Nephron (organoid): Measurements from ENCODE around the gene SLC6A3.
"Not testable (repeated sequence)": the region's sequence is repeated elsewhere in the genome, so short reads cannot be mapped to it uniquely, and the experiment has no call there.

Experiments used
- H3K27ac Mint-ChIP-seq, 3 experiments: 2 replicates each; pipeline ENCODE4 v1.8.0; 2020; ENCODE audit warnings: mixed read lengths in 3 of 3, mild to moderate bottlenecking in 2 of 3, moderate library complexity in 1 of 3
- H3K27me3 Mint-ChIP-seq: 2 replicates; pipeline ENCODE4 v1.8.0; 2021; ENCODE audit warnings: low read depth, mild to moderate bottlenecking, moderate library complexity, mixed read lengths
- H3K36me3 Mint-ChIP-seq: 2 replicates; pipeline ENCODE4 v1.8.0; 2020; ENCODE audit warnings: low read depth, mixed read lengths
- H3K4me1 Mint-ChIP-seq: 2 replicates; pipeline ENCODE4 v1.8.0; 2020; ENCODE audit warnings: mixed read lengths
- H3K4me3 Mint-ChIP-seq, 3 experiments: 2 replicates each; pipeline ENCODE4 v1.8.0; 2020; ENCODE audit warnings: mild to moderate bottlenecking in 3 of 3, mixed read lengths in 3 of 3, moderate library complexity in 2 of 3
- H3K9me3 Mint-ChIP-seq: 2 replicates; pipeline ENCODE4 v1.8.0; 2020; ENCODE audit warnings: mixed read lengths
- TF ChIP-seq, protein P1 (sequence below), 3 experiments: fragments of 200-600 bp; sonication (generic); IDR thresholded peaks; one replicate each; pipeline ENCODE4 v1.5.0; 2021; ENCODE audit warnings: antibody characterized with exemption in 3 of 3; ENCODE audit not compliant: unreplicated experiment in 3 of 3

Gene SLC6A3

DNA sequence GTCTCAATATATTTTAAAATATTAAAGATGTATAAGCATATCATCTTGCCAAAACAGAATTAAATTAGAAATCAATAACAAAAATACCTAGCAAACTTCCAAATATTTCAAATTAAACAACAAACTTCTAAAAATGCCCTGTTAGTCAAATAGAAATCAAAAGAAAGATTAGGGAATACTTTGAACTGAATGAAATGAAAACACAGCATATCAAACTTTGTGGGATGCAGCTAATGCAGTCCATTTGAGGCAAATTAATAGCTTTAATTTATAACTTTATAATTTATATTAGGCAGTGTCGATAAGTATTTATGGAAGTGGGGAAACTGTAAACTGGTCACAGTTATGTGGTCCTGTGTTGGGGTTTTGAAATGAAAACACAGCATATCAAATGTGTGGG is 17.1 kb downstream of the SLC6A3 start:
- no peak overlapping the region for H3K4me3 Mint-ChIP-seq
- no peak overlapping the region for H3K27ac Mint-ChIP-seq
- H3K9me3 Mint-ChIP-seq, result peaks cover 42% of the 10 kb centered on the region
- no peaks in the 10 kb centered on the region for H3K4me1 Mint-ChIP-seq
- TF ChIP-seq, protein P1, sequence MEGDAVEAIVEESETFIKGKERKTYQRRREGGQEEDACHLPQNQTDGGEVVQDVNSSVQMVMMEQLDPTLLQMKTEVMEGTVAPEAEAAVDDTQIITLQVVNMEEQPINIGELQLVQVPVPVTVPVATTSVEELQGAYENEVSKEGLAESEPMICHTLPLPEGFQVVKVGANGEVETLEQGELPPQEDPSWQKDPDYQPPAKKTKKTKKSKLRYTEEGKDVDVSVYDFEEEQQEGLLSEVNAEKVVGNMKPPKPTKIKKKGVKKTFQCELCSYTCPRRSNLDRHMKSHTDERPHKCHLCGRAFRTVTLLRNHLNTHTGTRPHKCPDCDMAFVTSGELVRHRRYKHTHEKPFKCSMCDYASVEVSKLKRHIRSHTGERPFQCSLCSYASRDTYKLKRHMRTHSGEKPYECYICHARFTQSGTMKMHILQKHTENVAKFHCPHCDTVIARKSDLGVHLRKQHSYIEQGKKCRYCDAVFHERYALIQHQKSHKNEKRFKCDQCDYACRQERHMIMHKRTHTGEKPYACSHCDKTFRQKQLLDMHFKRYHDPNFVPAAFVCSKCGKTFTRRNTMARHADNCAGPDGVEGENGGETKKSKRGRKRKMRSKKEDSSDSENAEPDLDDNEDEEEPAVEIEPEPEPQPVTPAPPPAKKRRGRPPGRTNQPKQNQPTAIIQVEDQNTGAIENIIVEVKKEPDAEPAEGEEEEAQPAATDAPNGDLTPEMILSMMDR (IDR thresholded peaks at IDR 0.05; ENCODE audit: unreplicated experiment in 3 of 3), result no peak
- peaks cover 9% of the 10 kb centered on the region for H3K36me3 Mint-ChIP-seq
- H3K27me3 Mint-ChIP-seq, result peaks cover 22% of the 10 kb centered on the region

DNA sequence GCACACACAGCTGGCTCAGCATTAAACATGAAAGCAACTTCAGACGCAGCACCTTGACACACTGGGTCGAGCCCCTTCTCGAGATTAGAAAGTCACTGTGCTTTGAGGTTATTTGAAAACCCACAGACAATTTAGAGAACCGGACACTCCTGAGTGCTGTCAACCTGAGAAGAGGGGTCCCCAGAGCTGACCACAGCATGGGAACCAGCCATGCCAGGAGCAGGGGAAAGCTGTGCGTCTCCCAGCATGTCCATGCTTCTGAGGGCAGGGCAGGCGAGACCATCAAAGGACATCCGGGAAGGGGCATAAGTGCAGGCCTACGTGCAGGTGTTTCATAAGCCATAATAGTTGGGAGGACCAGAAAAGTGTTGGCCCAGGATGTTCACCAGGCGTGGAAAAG is 20.5 kb downstream of the SLC6A3 start:
- peaks cover 19% of the 10 kb centered on the region for H3K27me3 Mint-ChIP-seq
- TF ChIP-seq, protein P1 (IDR thresholded peaks at IDR 0.05; ENCODE audit: unreplicated experiment in 3 of 3), result no peak

DNA sequence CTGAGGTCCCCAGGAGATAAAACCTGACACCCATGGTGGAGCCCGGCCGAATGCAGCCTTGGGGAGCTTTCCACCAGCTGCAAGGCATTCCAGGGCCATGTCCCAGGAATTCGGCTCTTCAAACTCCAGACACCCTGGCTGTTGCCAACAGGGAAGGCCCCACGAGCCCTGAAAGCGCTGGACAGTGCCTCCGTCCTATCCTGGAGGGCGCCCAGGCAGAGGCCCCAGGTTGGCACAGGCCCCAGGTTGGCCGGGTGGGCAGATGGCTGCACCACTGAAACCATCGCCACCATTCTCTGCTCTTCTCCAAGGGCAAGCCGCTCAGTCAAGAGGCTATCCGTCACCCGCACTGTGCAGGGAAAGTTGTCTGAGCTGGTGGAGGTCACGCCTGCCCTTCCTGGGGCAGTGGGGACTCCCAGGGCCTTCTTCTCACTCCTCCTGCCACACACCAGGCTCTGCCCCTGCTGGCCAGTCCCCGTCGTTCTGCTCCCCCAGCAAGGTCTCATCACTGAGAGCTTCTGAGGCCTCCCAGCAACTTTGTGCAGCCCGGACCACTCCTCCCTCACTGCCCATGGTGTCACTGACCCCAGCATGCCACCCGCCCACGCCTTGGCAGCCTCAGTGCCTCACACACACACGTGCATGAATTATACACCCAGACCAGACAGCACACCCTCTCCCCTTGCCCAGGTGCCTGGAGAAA is 21.2 kb downstream of the SLC6A3 start:
- H3K4me1 Mint-ChIP-seq, result peaks cover 10% of the 10 kb centered on the region
- peaks cover 18% of the 10 kb centered on the region for H3K27me3 Mint-ChIP-seq
- TF ChIP-seq, protein P1 (IDR thresholded peaks at IDR 0.05; ENCODE audit: unreplicated experiment in 3 of 3), result no peak
- peaks cover 6% of the 10 kb centered on the region for H3K36me3 Mint-ChIP-seq
- peaks cover 24% of the 10 kb centered on the region for H3K9me3 Mint-ChIP-seq
- H3K27ac Mint-ChIP-seq, result no peak overlapping the region
- H3K4me3 Mint-ChIP-seq, result no peak overlapping the region

More for the DNA sequence above, 20.5 kb downstream of the SLC6A3 start:
- Mint-ChIP-seq H3K27ac (no peak overlapping the region), H3K4me1 (peaks cover 10% of the 10 kb centered on the region), H3K9me3 (peaks cover 30% of the 10 kb centered on the region), H3K4me3 (no peak overlapping the region), H3K36me3 (peaks cover 9% of the 10 kb centered on the region)

DNA sequence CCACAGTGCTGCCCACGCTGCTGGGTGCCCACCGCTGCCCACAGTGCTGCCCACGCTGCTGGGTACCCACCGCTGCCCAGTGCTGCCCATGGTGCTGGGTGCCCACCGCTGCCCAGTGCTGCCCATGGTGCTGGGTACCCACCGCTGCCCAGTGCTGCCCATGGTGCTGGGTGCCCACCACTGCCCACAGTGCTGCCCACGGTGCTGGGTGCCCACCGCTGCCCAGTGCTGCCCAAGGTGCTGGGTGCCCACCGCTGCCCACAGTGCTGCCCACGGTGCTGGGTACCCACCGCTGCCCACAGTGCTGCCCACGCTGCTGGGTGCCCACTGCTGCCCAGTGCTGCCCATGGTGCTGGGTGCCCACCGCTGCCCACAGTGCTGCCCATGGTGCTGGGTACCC is 22.7 kb downstream of the SLC6A3 start:
- H3K27ac Mint-ChIP-seq, H3K4me3 Mint-ChIP-seq, H3K36me3 Mint-ChIP-seq, H3K4me1 Mint-ChIP-seq: not testable (repeated sequence)
- Mint-ChIP-seq H3K9me3 (peaks cover 17% of the 10 kb centered on the region), H3K27me3 (peaks cover 20% of the 10 kb centered on the region)

DNA sequence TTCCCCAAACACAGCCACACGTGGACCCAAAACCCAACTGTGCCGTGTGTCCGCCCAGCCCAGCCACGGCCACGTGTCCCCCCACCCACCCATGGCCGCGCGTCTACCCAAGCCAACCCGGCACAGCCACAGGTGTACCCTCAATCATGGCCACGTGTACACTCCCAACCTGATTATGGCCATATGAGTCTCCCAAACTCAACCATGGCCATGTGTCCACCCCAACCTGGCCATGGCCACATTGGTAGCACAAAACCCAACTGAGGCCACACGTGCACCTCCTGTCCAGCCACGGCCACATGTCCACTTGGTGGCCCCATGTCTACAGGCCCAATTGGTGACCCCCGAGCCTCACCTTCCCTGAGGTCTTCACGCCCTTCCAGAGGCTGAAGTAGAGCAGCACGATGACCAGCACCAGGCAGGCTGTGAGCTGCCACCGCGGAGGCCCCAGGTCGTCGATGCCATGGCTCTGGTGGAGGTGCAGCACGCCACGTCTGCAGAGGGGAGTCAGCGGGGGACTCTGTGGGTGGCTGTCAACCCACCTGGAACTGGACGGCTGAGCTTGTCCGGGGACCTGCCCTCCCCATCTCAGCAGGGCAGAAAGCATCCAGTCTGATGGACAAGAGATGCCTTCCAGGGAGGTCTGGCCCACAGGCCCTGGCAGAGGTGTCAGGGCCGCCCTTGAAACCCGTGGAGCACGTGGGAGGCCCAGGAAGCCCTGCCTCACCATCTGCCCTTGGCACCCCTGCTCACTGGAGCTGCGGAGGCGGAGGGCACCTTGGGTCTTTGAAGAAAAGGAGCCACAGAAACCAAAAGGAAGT is 23.5 kb downstream of the SLC6A3 start:
- peaks cover 12% of the 10 kb centered on the region for H3K9me3 Mint-ChIP-seq
- H3K4me3 Mint-ChIP-seq, result no peak overlapping the region
- H3K27ac Mint-ChIP-seq, result no peak overlapping the region
- peaks cover 23% of the 10 kb centered on the region for H3K27me3 Mint-ChIP-seq
- TF ChIP-seq, protein P1 (IDR thresholded peaks at IDR 0.05; ENCODE audit: unreplicated experiment in 3 of 3), result no peak
- H3K4me1 Mint-ChIP-seq, result peaks cover 10% of the 10 kb centered on the region
- H3K36me3 Mint-ChIP-seq, result peaks cover 3% of the 10 kb centered on the region

DNA sequence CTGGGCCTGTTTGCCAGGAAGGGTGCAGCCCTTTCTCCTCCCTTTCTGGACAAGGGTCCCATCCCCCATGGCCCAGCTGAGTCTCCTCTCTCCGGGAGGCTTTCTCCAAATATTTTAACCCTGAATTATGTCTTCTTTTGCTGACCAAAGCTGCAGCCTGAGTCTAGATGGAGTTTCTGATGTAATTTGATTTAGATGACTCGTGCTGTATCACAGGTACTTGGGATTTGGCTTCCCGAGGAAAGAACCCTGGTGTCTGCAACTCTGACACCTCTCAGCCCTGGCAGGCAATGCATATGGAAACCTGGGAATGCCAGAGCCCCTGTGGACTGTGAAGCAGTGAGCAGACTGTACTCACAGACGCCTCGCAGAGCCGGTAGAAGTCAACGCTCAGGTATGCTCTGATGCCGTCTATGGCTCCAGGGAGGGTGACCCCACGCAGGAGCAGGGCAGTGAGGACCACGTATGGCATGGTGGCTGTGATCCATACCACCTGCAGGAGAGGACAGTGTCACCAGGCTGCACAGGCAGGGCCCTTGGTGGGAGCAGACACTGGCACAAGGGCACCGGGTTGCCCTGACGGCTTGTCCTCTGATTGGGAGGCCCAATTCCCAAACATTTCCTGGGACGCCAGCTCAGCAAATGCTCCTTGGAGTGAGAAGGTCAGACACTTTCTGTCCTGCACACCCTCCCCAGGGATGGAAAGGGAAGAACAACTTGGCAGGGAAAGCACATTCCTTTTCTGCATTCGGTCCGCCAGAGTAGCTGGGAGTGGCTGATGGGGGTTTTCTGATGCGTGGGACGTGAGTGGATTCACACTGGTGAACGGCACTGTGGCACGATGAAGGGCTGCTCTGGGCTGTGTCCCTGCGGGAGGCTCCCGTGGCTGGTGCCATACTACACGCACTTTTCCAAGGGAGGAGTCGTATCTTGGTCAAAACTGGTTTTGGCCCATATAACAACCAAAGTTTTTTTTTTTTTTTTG is 24.7 kb downstream of the SLC6A3 start:
- TF ChIP-seq, protein P1 (IDR thresholded peaks at IDR 0.05; ENCODE audit: unreplicated experiment in 3 of 3), result no peak
- Mint-ChIP-seq H3K27me3 (peaks cover 25% of the 10 kb centered on the region), H3K9me3 (peaks cover 8% of the 10 kb centered on the region), H3K4me3 (no peak overlapping the region), H3K27ac (no peak overlapping the region), H3K4me1 (peaks cover 10% of the 10 kb centered on the region), H3K36me3 (no peaks in the 10 kb centered on the region)
